Heart left ventricle (tissue), 13 donors: ENCODE results near the gene STK16.

ENCODE experiments used
- POLR2A ChIP-seq, 2 donors: fragments of 450-650 bp; IDR thresholded peaks; one replicate each; pipeline ENCODE4 v1.6.1; 2017; ENCODE audit warnings: antibody characterized with exemption in 2 of 2, mild to moderate bottlenecking in 2 of 2, moderate library complexity in 2 of 2
- TF ChIP-seq, protein P1 (sequence below), 12 donors: fragments of 200-600 bp; sonication (generic) in 4 of 12; IDR thresholded peaks; one replicate each; pipeline versions ENCODE4 v1.5.0 to v1.8.0; 2018 to 2022; ENCODE audit warnings: antibody characterized with exemption in 12 of 12, mild to moderate bottlenecking in 5 of 12
- donor health status: ischemic (EF 13 %, LVEDD 7.1; RV severe dilation, severe dysfunction).
- donor health status: DM: no; HTN: yes; CAD: no.
- donor health status: DM: no; HTN: no; CAD: no.
- donor health status: ischemic (EF 25% LVEDD 6.9; RV normal size, moderate dysfunction).
- donor health status: ischemic (EF 25% LVEDD 5.7; RV mildly dilated, moderate dysfunction).
- donor health status: ischemic (EF 35%, LVEDD 5.7; RV mildly dilated, moderate dysfunction).
- donor health status: nonischemic (EF 11% LVEDD 7.7; RV severe dilation, severe dysfunction).
- donor health status: DM: yes; HTN: yes; CAD: no.
- donor health status: PGD.
- donor health status: ischemic (EF 29% LVEDD 5.4; RV normal size, mild dysfunction).
- donor health status: nonischemic (EF 23%, LVEDD 6.1; RV moderate dilation, normal function).

DNA sequence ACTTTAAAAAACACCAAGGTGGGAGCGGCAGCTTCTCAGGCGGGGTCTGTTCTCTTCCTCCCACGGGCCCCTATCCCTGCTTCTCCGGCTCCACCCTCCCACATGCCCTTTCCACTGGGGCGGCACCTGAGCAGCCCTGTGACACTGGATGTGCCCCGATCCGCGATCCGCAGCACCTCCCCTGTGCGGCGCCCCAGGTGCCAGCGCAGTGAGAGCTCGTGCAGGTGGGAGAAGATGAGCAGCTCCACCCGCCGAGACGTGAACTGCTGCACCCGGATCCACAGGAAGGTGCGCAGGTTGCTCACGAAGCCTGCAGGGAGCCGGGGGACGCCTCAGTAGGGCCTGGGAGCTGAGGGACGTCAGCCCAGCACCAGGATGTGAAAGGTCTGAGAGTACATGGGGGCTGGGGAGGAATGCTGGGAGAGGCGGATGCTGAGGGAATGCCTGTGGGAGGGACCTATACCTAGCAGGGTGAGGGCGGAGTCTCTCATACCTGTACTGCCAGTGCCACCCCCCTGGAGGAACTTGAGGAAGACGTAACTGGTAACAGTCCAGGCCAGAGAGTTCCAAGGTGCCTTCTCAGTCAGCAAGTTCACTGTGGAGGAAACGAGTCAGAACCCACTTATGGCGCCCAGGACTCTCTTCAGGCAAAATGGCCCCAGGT, 29.3 kb upstream of the STK16 start:
- TF ChIP-seq, protein P1, sequence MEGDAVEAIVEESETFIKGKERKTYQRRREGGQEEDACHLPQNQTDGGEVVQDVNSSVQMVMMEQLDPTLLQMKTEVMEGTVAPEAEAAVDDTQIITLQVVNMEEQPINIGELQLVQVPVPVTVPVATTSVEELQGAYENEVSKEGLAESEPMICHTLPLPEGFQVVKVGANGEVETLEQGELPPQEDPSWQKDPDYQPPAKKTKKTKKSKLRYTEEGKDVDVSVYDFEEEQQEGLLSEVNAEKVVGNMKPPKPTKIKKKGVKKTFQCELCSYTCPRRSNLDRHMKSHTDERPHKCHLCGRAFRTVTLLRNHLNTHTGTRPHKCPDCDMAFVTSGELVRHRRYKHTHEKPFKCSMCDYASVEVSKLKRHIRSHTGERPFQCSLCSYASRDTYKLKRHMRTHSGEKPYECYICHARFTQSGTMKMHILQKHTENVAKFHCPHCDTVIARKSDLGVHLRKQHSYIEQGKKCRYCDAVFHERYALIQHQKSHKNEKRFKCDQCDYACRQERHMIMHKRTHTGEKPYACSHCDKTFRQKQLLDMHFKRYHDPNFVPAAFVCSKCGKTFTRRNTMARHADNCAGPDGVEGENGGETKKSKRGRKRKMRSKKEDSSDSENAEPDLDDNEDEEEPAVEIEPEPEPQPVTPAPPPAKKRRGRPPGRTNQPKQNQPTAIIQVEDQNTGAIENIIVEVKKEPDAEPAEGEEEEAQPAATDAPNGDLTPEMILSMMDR (IDR thresholded peaks at IDR 0.05) = no peak
- no peak for TF ChIP-seq POLR2A (IDR thresholded peaks at IDR 0.05)
